NCI-H1417 (cell line): ENCODE measurements around the gene NR2F1-AS1.

ENCODE experiments used
- DNase-seq, 3 experiments: peaks; one replicate each; lab custom pipeline; 2025; lab: John Stamatoyannopoulos, UW

Gene NR2F1-AS1

GRCh38 chr5:93384995-93385394, 196.0 kb downstream of the NR2F1-AS1 start:
- no peak for DNase-seq

DNA sequence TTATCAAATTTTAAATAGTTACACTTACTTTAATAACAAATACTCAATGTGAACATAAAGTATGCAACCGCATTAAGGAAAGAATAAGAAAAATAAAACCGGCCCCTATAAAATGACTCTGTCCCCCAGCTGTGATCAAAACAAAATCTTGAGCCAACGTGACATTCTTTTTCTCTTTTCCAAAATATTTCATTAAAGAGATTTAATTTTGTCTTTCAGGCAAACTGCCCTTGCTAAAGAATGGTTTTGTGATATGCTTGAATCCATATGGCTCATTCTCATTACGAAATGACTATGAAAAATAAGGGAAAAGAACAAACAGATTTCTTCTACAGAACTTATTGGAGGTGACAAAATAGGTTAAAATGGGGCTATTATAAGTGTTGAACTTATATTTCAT, 197.0 kb downstream of the NR2F1-AS1 start:
- no peak for DNase-seq

GRCh38 chr5:93382188-93382825, 198.7 kb downstream of the NR2F1-AS1 start:
- DNase-seq: no peak

GRCh38 chr5:93381057-93381456, 200.0 kb downstream of the NR2F1-AS1 start:
- DNase-seq: peak in 1 of 3 experiments; percentile 13

- DNase-seq: peak in 1 of 3 experiments; percentile 54
Measured at GRCh38 chr5:93378073-93378472, 202.9 kb downstream of the NR2F1-AS1 start.

DNA sequence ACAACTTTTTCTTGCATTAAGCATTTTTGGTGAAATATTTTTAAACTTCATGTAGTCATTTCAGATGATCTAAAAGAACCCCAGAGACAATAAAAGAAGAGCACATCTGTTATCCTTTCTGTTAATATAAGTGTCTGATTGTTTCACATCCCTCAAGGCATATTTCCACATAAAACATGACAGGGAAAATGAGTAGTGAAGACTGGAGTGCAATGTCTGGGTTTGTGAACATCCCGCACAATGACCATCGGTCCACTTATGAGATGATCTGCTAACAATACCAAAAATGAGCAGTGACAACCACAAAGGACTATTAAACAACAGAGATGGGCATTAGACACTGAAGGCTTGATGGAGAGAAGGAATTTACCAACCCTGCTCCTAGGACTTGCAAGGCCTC, 209.1 kb downstream of the NR2F1-AS1 start:
- no peak for DNase-seq

- DNase-seq: peak in 1 of 3 experiments; percentile 11
Measured at GRCh38 chr5:93364378-93364777, 216.6 kb downstream of the NR2F1-AS1 start.

DNA sequence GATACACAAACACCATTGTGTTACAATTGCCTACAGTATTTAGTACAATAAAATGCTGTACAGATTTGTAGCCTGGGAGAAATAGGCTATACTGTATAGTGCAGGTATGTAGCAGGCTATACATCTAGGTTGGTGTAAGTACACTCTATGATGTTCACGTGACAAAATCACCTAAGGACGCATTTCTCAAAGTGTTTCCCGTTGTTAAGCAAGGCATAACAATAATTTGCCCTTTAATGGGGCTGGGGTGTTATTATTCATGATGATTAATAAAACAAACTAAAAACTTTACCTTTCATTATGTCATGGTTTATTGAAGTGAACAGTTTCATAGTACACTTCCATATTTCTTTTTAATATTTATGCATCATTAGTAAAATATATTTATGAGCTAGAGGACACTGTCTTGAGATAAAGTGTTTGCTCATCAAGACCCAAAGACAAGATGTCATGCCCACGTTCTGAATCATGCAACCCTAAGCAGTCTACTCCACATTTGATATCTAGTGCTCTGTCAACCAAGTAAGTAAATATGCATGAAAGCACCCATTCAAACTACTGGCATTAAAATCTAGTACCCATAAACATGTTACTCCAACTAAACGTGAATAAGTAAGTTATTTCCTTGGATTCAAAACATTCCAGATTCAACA, 220.5 kb downstream of the NR2F1-AS1 start:
- DNase-seq: no peak

DNA sequence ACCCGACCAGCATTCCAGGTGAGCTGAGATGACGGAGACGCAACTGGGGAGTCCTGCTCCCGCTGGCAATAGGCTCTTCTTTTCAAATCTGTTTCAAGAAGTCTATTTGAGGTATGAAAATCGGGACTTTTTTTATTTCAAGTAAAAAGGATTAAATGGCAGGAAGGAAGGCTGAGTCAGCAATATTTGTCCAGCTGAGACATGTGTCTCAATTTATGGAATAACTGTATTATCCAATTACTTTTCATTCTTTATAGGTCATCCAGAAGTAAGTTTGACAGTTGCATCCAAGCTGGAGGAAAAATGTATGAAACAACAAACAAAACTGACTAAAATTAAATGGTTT, 221.1 kb downstream of the NR2F1-AS1 start:
- DNase-seq: no peak
